CD14-positive monocyte (primary cell): ENCODE measurements around the gene FLT1. TPM values are rescaled to one million over a fixed set of nuclear protein-coding genes. Genes with fewer than 3 reads are reported as not detected.

ENCODE experiments used
- DNase-seq, 3 donors: peaks; one replicate each; pipeline ENCODE4 v3.0.0-alpha.2; 2011 to 2022
- H2AFZ ChIP-seq: 2 replicates; pipeline ENCODE4 v1.6.0; 2012; ENCODE audit warnings: mild to moderate bottlenecking, low read depth, low read length, inconsistent platforms; ENCODE audit not compliant: insufficient read depth, poor library complexity, severe bottlenecking
- H3K27ac ChIP-seq, 2 donors: 1 replicate in 1 of 2; 2 replicates in 1 of 2; pipeline ENCODE4 v1.5.1; 2012 to 2013; ENCODE audit warnings: low read length in 2 of 2, control low read depth in 1 of 2, inconsistent platforms in 1 of 2, low read depth in 1 of 2, mild to moderate bottlenecking in 1 of 2
- H3K27me3 ChIP-seq, 2 donors: one replicate each; pipeline versions ENCODE4 v1.6.0 to v1.6.1; 2011 to 2013; ENCODE audit warnings: low read length in 2 of 2; ENCODE audit not compliant: control insufficient read depth in 2 of 2, insufficient read depth in 2 of 2
- H3K36me3 ChIP-seq, 2 donors: replicated peaks in 1 of 2; 1 replicate in 1 of 2; 2 replicates in 1 of 2; pipeline versions ENCODE4 v1.5.1 to v1.6.1; 2012 to 2013; ENCODE audit warnings: low read length in 2 of 2, control low read depth in 1 of 2, inconsistent platforms in 1 of 2, mild to moderate bottlenecking in 1 of 2; ENCODE audit not compliant: insufficient read depth in 2 of 2, control insufficient read depth in 1 of 2
- H3K4me1 ChIP-seq, 2 donors: 1 replicate in 1 of 2; 2 replicates in 1 of 2; pipeline versions ENCODE4 v1.5.1 to v1.6.1; 2012 to 2013; ENCODE audit warnings: low read length in 2 of 2, control low read depth in 1 of 2, inconsistent platforms in 1 of 2, mild to moderate bottlenecking in 1 of 2, moderate library complexity in 1 of 2; ENCODE audit not compliant: insufficient read depth in 2 of 2, control insufficient read depth in 1 of 2
- H3K4me2 ChIP-seq: replicated peaks from 2 replicates; pipeline ENCODE3; 2012; ENCODE audit warnings: low read length, moderate library complexity, mild to moderate bottlenecking; ENCODE audit not compliant: poor library complexity, severe bottlenecking; ENCODE audit errors: extremely low read depth
- H3K4me3 ChIP-seq, 3 experiments: fragments of 200-600 bp in 1 of 3; sonication (generic) in 1 of 3; replicated peaks in 1 of 3; 1 replicate in 2 of 3; 2 replicates in 1 of 3; pipeline ENCODE4 v1.5.1; 2011 to 2013; ENCODE audit warnings: low read length in 3 of 3, mild to moderate bottlenecking in 3 of 3, control low read depth in 2 of 3, low read depth in 2 of 3, inconsistent platforms in 1 of 3, moderate library complexity in 1 of 3
- H3K79me2 ChIP-seq: 2 replicates; pipeline ENCODE4 v1.6.0; 2012; ENCODE audit warnings: mild to moderate bottlenecking, control low read depth, inconsistent platforms, low read length, moderate library complexity; ENCODE audit not compliant: insufficient read depth
- H3K9ac ChIP-seq: 2 replicates; pipeline ENCODE4 v1.6.0; 2017; ENCODE audit warnings: low read length, mild to moderate bottlenecking; ENCODE audit not compliant: insufficient read depth, poor library complexity, severe bottlenecking
- H3K9me3 ChIP-seq, 2 donors: replicated peaks in 1 of 2; 1 replicate in 1 of 2; 2 replicates in 1 of 2; pipeline versions ENCODE4 v1.5.1 to v1.6.1; 2012 to 2013; ENCODE audit warnings: low read length in 2 of 2, control low read depth in 1 of 2; ENCODE audit not compliant: control insufficient read depth in 1 of 2, insufficient read depth in 1 of 2
- H4K20me1 ChIP-seq: 2 replicates; pipeline ENCODE4 v1.6.0; 2012; ENCODE audit warnings: mild to moderate bottlenecking, low read length, control low read depth, moderate library complexity; ENCODE audit not compliant: insufficient read depth
- H3K27ac Mint-ChIP-seq, 7 donors: one replicate each; pipeline ENCODE4 v1.8.0; 2020; ENCODE audit warnings: mild to moderate bottlenecking in 7 of 7, mixed read lengths in 7 of 7, moderate library complexity in 6 of 7, inconsistent platforms in 2 of 7
- H3K27me3 Mint-ChIP-seq, 3 donors: one replicate each; pipeline ENCODE4 v1.8.0; 2021 to 2022; ENCODE audit warnings: low read depth in 3 of 3, mild to moderate bottlenecking in 3 of 3, mixed read lengths in 3 of 3, moderate library complexity in 3 of 3, inconsistent platforms in 1 of 3
- H3K36me3 Mint-ChIP-seq, 2 donors: one replicate each; pipeline ENCODE4 v1.8.0; 2020; ENCODE audit warnings: mixed read lengths in 2 of 2, inconsistent platforms in 1 of 2, mild to moderate bottlenecking in 1 of 2
- H3K4me1 Mint-ChIP-seq: one replicate; pipeline ENCODE4 v1.8.0; 2020; ENCODE audit warnings: mild to moderate bottlenecking, mixed read lengths
- H3K4me3 Mint-ChIP-seq, 2 donors: one replicate each; pipeline ENCODE4 v1.8.0; 2020; ENCODE audit warnings: mild to moderate bottlenecking in 2 of 2, mixed read lengths in 2 of 2, moderate library complexity in 1 of 2
- H3K9me3 Mint-ChIP-seq, 7 donors: one replicate each; pipeline ENCODE4 v1.8.0; 2020 to 2022; ENCODE audit warnings: mixed read lengths in 7 of 7, mild to moderate bottlenecking in 6 of 7, moderate library complexity in 6 of 7, inconsistent platforms in 2 of 7
- CTCF ChIP-seq: fragments of 200-600 bp; IDR thresholded peaks from one replicate; pipeline ENCODE4 v1.8.0; 2022; ENCODE audit warnings: antibody characterized with exemption, mild to moderate bottlenecking
- WGBS: methylation state at CpG from one replicate; pipeline ENCODE4 v1.1.5; 2013; ENCODE audit warnings: missing lambda C conversion rate; ENCODE audit not compliant: insufficient coverage; 5-methylcytosine and 5-hydroxymethylcytosine counted together
- intact Hi-C, 2 donors: fragments of 100-400 bp; cut with micrococcal nuclease; formaldehyde crosslinking; loops; one replicate each; pipeline versions ENCODE4 v1.15.0 to v1.15.1; 2023
- polyA plus RNA-seq, 3 donors: library from polyadenylated mRNA; depleted of rRNA in 1 of 3; unstranded in 2 of 3; stranded (reverse) in 1 of 3; fragments of 300-500 nt in 2 of 3; fragments of >200 nt in 1 of 3; fragmentation: Illumina TruSeq in 2 of 3; gene quantifications; 1 replicate in 2 of 3; 2 replicates in 1 of 3; pipeline ENCODE4 v1.2.3, GENCODE V29; 2012 to 2021

FLT1 gene
- polyA plus RNA-seq, 3 donors: 0.28 TPM; not detected in 2

DNA sequence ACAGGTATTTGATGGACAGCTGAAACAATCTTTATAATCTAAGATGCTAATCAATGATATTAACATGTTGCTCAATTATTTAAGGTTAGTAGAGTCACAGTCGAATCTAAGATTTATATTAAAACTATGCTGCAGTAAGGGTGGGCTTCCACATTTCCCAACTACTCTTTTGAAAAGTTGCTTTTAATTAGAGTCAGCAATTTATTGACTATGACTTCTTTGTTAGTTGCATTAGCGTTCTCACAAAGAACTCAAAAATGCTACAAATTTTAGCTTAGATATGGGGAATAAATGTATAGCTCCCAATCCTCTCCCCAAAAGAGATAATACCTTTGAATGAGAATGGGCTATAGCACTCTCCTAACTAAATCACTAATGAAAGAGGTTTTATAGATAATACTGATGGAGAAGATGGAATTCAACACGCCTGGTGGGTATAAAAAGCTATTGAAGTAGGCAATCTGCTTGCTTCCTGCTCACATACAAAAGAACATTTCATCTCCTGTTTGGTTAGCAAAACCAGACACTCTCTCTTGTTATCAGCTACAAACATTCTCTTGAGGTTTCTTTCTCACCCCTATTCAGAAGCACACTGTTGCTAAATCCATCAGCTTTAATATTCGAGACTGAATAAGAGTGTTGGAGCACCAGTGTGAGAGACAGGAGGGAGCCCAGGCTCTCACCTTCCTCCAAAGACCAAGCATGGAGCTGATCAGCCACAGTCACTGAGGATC is 2.4 kb upstream of the FLT1 start:
- H3K27me3 Mint-ChIP-seq: peaks cover 62 to 71% (median 64%) of the 10 kb centered on the region in 3 donors
- Histone ChIP-seq H3K4me3 (no peak overlapping the region), H3K36me3 (no peaks in the 10 kb centered on the region), H3K4me1 (peaks cover 31% of the 10 kb centered on the region in 2 donors), H3K27ac (no peak overlapping the region), H3K9ac (no peak overlapping the region), H3K4me2 (no peak overlapping the region), H3K79me2 (no peaks in the 10 kb centered on the region), H4K20me1 (no peaks in the 10 kb centered on the region), H3K9me3 (peaks cover 0 to 8% of the 10 kb centered on the region in 2 donors), H2AFZ (no peak overlapping the region), H3K27me3 (peaks cover 48 to 64% of the 10 kb centered on the region in 2 donors)
- no CpG with 5 or more reads among the region's 4 CpGs for WGBS
- H3K4me3 Mint-ChIP-seq: peak overlapping the region in 1 of 2 donors; percentile 4
- TF ChIP-seq CTCF: no peak
- H3K36me3 Mint-ChIP-seq: peaks cover 0 to 5% of the 10 kb centered on the region in 2 donors
- peaks cover 26% of the 10 kb centered on the region for H3K4me1 Mint-ChIP-seq
- H3K9me3 Mint-ChIP-seq: peaks cover 0 to 19% (median 7%) of the 10 kb centered on the region in 7 donors
- H3K27ac Mint-ChIP-seq: no peak overlapping the region
- no peak for DNase-seq
- intact Hi-C loops: no loop called here

DNA sequence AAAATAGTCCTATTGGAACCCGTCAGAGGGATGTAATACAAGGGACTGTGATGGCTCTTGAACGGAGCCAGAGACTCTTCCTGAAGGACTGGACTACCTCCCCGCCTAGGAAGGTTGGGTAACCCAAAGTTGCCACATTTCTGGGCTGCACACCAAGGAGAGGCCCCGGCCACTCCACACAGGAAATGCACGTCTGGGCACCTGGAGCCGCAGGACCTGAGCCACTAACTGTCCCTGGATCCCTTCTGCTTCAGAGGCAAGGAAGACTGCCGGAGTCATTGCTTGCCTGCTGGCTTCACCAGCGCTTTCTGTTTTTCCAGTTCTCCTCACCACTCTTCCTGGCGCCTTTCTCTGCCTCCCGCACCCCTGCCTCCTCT is 1.2 kb upstream of the FLT1 start:
- TF ChIP-seq CTCF: no peak

More for the DNA sequence above, 1.2 kb upstream of the FLT1 start:
- Histone ChIP-seq H3K79me2 (no peaks in the 10 kb centered on the region), H3K9ac (no peak overlapping the region), H3K9me3 (peaks cover 0 to 9% of the 10 kb centered on the region in 2 donors), H4K20me1 (no peaks in the 10 kb centered on the region), H3K4me1 (peaks cover 31% of the 10 kb centered on the region in 2 donors), H3K27ac (no peak overlapping the region), H3K27me3 (peaks cover 59 to 76% of the 10 kb centered on the region in 2 donors), H3K36me3 (no peaks in the 10 kb centered on the region), H3K4me2 (peak overlapping the region; percentile 92), H3K4me3 (peak overlapping the region in 1 of 3 experiments; percentile 76), H2AFZ (no peak overlapping the region)
- H3K4me1 Mint-ChIP-seq: peaks cover 26% of the 10 kb centered on the region
- H3K4me3 Mint-ChIP-seq: peak overlapping the region; percentile 77 to 87
- H3K27ac Mint-ChIP-seq: peak overlapping the region in 3 of 7 donors; percentile 26 to 85 (median 33)
- WGBS: 21% methylated on average over 9 of the region's 10 CpGs
- DNase-seq: peak in 2 of 3 donors; percentile 41 to 68
- H3K9me3 Mint-ChIP-seq: peaks cover 0 to 22% (median 7%) of the 10 kb centered on the region in 7 donors
- H3K27me3 Mint-ChIP-seq: peaks cover 72 to 80% (median 75%) of the 10 kb centered on the region in 3 donors
- intact Hi-C loops: no loop called here
- H3K36me3 Mint-ChIP-seq: peaks cover 0 to 5% of the 10 kb centered on the region in 2 donors
